ENCODE measurements around the gene KIF1A.
"Not testable (repeated sequence)": the region's sequence is repeated elsewhere in the genome, so short reads cannot be mapped to it uniquely, and the experiment has no call there.

The KIF1A gene

DNA sequence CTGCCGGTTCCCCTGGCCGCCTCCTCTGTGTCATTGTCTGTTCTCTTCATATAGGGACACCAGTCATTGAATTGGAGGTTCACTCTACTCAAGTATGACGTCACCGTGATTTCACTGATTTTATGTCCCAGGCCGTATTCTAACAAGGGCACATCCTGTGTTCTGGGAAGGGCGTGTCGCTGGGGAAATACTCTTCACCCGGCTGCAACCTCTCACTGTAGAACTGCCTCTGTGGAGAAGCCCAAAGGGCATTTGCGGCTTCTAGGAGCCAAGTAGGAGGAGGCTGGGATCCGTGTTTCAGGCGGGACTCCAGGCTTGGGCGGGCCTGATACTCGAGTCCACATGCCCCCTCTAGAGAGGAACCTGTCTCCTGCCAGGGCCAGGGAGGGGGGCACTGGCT is 123.5 kb downstream of the KIF1A start:
- DNase-seq: not testable (repeated sequence)

- DNase-seq: not testable (repeated sequence)
These were observed 124.4 kb downstream of the KIF1A start for GRCh38 chr2:240695593-240695992.

GRCh38 chr2:240694304-240694703 is 125.7 kb downstream of the KIF1A start:
- DNase-seq: not testable (repeated sequence)

DNA sequence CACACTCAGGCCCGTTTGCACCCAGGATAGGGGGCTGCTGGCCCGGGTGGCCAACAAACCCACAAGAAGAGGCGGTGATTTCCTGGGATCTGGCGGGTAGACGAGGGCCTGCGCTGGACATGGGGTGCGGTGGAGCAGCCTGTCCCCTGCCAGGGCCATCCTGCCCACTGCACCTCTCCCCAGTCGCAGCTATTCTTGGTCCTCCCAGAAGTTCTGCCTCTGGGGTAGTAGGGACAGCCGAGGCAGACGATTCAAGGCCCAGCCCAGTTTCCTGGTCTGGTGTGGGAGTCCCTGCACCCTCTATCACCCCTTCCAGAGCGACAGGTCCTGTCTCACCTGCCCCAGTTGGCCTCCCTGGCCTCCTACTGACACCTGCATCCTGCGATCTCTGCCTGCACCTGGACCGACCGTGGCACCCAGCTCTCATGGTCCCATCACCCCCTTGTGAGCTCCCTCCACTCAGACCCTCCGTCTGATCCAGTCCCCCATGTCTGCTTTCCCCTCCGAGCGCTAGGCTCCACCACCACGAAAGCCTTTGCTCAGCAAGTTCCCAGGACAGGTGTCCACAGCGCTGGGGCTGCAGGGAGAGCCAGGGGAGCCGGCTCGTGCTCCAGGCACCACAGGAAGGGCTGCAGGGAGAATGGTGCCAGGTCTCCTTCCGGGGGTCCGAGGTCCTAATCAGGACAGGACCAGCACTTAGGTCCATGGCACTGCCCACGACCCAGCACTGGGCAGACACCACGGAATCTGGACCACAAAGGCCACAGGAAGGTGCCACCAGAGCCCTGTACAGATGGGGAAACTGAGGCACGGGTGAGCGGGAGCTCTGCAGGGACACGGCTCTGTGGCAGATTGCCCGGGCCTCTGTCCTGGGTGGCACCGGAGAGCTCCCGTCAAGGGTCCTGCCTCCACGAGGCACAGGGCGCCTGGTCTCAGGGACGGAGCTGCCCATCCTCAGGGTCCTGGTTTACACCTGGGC is 127.1 kb downstream of the KIF1A start:
- DNase-seq: not testable (repeated sequence)

- not testable (repeated sequence) for DNase-seq
These were observed 128.2 kb downstream of the KIF1A start, which contains the start of gene AQP12A for GRCh38 chr2:240691631-240692420. Gene AQP12A (plus strand): TSS chr2:240691866. CDS start chr2:240691914, 48 bp downstream.

DNA sequence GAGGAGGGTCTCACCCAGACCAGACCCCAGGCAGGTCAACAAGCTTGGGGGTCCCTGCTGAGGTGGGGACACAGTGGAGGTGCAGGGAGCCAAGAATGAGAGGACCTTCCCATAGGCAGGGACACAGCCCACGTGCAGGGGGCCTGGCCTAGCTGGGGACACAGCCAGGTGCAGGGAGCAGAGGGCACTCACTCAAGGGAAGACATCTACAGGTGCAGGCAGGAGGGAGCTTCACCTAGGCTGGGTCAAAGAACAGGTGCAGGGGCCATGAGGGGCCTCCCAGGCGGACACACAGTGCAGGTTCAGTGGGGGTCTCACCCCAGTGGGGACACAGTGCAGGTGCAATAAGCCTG is 129.0 kb downstream of the KIF1A start:
- not testable (repeated sequence) for DNase-seq

DNA sequence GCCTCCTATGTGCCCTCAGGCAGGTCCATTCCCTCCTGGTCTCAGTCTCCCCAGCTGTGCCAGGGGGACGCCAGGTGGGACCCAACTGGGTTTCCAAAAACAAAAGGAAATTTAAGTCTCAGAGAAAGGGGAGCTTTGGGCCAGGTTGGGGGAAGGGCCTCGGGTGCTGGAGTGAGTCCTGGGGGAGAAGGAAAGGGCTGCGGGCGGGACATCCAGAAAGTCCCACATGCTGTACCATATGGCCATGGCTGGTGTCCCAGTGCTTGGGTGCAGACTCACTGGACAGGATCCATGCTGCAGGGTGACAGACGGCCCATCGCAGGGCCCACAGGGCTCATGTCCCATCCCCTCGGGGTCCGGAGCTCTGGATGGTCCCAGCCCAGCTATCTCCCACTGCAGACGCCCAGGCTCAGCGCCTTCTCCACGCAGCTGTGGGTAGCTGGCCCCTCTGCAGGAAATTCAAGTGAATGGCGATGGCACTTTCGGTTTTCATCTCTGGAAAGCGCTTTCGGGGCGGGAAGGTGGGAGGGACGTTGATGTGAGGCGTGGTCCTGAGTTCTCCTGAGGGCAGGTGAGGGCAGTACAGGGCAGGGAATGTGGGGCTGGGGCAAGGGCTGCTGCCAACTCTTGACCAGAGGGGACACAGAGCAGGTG is 129.5 kb downstream of the KIF1A start:
- DNase-seq: not testable (repeated sequence)

DNA sequence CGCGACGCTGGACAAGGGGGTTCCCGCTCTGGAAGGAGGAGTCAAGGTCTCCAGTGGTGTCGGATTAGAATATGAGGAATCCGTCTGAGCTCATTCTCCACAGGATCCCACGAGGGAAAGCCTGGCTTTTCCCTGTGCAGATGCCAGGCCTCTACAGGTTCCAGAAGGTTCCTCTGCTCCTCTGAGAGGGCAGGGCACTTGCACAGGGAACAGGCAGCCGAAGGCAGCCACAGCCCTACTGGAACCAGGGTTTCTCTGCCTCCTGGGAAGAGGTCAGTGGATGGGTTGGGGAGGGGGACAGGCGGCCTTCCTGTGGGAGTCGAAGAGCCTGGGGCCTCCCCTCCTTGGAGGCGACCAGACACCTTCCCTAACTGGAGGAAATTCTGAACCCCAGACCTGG is 130.0 kb downstream of the KIF1A start:
- DNase-seq: no peak

GRCh38 chr2:240688553-240688919 is 131.5 kb downstream of the KIF1A start:
- no peak for DNase-seq

DNA sequence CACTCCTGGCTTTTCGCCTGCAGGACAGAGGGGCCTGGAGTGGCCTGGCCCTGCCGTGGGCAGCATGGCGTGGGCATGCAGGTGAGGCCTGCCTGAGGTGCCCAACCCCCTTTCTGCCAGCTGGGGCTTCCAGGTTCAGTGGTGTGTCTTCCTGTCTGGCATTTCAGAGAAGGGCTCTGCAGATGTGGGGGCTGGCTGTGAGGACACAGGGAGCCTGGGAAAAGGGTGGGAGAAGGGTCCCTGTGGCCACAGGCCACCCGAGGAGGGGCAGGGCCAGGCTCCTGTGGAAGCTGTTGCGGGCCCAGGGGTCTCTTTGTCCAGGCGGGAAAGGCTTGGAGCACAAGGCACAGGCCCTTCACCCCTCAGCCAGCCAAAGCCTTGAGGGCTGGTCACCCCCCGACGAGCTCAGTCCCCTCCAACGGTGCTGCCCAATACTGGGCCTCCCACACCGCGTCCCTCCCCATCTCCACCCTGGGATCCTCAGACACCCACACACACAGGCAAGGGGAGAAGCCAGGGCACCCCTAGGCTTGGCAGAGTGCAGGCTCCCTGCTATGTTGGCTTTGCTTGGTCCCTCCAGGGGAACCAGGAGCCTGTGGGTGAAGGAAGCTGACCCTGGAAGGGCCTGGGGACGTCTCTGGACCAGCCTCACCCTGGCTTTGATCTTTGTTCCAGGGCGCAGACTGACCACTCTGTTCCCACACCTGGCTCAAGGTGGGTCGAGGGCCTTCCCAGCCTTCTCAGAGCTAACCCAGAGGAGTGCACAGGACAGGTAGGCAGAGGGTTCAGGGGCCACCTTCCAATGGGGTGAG is 132.1 kb downstream of the KIF1A start:
- no peak for DNase-seq

DNA sequence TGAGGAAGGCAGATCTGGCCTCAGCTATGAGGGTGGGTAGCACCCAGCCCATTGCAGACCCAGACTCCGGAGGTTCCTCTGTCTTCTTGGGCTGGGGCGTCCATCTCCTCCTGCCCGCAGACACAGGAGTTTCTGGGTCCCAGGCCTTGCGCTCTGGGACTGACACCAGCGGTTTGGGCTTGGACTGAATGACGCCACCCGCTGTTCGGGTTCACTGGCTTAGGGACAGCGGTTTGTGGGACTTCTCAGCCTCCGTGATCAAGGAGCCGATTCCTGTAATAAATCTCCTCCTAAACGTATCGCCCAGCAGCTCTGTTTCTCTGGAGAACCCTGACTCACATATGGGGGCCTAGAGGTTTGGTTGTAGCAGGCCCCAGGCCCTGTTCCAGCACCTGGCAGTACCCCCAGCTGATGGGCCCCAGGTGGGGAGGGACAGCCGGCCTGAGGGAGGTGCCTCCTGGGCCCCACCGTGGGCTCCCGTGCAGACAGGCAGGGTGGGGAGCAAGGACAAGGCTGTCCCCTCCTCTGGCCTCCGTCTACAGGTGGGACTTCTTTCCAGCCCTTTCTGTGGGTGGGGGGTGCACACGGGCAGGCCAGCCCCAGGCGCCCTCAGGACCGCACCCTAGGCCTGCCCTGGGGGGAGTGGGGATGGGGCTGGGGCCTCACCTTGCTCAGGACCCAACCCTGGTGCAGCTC is 132.8 kb downstream of the KIF1A start:
- DNase-seq: no peak

GRCh38 chr2:240686460-240686859 is 133.6 kb downstream of the KIF1A start:
- no peak for DNase-seq

DNA sequence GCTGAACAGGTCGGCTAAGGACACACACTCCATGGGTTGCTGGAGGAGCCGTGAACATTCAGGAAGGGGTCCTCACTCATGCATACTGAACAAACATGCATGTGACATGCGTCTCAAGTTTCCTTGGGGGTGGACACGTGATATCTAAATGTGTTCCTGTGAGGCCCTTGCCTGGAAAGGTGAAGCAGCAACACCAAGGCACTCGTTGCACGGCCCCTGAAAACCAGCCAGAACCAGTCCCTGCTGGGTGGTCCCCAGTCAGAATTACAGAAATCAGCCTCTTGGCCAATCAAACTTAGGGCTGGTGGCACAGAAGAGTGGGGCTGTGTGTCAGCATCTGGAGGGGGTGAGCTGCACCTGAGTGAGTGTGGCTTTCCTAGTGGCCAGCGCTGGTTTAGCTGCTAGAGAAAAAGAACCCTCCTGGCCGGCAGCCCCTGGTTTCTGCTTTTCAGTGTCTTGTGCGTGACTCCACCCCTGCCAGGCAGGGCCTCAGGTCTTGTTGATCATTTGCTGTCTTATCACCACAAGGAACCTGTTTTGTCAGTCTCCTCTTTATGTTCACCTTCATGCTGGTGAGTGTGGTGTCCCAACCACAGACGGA is 134.1 kb downstream of the KIF1A start:
- no peak for DNase-seq

- DNase-seq: not testable (repeated sequence)
These were observed 135.9 kb downstream of the KIF1A start for GRCh38 chr2:240683980-240684728.

DNA sequence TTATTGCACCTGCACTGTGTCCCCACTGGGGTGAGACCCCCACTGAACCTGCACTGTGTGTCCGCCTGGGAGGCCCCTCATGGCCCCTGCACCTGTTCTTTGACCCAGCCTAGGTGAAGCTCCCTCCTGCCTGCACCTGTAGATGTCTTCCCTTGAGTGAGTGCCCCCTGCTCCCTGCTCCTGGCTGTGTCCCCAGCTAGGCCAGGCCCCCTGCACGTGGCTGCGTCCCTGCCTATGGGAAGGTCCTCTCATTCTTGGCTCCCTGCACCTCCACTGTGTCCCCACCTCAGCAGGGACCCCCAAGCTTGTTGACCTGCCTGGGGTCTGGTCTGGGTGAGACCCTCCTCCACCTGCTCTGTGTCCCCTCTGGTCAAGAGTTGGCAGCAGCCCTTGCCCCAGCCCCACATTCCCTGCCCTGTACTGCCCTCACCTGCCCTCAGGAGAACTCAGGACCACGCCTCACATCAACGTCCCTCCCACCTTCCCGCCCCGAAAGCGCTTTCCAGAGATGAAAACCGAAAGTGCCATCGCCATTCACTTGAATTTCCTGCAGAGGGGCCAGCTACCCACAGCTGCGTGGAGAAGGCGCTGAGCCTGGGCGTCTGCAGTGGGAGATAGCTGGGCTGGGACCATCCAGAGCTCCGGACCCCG is 136.6 kb downstream of the KIF1A start:
- not testable (repeated sequence) for DNase-seq

DNA sequence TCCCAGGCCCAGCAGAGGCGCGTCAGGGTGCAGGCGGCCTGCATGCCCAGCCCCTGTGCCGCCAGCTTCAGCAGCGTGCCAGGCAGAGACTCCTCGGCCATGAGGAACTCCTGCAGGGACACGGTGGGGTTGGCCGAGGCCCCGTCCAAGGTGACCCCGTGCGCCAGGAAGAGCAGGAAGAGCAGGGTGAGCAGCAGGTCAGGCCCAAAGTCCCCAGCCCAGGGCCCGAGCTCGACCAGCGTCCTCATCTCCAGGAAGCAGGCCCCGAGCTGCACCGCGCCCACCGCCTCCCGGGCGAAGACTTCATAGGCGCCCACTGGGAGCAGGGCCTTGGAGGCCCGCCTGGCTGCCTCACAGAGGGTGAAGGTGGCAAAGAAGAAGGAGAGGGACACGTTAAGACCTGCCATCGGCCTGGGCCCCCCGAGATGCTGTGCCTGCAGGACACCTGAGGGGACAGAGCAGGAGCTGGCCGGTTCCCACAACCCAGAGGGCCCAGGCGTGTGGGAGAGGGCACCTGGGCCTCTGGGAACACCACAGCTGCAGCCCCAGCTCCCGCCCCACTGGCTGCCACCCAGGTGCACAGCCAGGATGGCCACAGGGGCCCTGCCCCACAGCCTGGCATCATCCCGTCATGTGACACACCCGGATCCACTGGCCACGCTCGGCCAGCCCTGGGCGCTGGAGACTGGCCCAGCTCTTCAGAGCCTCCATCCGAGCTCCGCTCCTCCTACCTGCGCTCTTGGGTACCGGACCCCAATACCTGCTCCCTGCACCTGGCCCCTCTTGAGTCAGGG is 137.4 kb downstream of the KIF1A start, which contains the start of gene AQP12B:
Gene AQP12B, minus strand, starts transcription at position 455 of the 794 bp plus-strand sequence. Its CDS starts 48 bp downstream, at position 407.
- DNase-seq: not testable (repeated sequence)

DNA sequence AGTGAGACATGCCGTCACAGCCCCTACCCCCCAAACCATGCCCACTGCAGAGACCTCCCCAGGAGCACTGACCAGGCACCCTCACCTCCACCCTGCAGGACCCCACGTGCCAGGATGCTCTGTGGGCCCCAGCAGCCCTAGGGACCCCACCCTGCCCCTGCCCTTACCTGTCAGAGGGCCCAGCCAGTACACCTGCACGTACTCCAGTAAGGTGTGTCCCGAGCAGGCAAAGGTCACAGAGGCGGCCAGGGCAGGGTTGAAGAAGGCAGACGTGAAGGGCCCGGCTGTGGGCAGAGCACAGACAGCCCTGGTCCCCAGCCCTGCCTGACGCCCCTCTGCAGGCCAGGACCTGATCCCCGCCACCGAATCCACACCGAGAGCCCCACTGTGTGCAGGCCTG is 139.8 kb downstream of the KIF1A start:
- not testable (repeated sequence) for DNase-seq

DNA sequence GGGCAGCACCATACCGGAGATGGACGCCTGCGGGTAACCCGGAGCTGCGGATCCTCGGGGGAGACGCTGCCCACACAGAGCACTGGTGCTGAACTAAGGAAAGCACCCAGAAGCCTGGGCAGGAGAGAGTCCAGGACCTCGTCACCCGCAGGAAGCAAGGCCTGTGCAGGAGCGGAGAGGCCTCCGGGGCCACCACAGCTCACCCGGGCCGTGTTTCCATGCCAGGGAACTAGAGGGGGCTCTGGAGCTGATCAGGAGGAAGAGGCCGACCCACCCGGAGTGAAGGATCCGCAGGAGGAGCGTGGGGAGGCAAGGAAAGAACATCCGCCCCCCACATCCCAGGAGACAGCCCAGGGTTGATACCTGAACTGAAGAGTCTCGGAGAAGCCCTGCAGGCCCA is 141.1 kb downstream of the KIF1A start:
- not testable (repeated sequence) for DNase-seq

DNA sequence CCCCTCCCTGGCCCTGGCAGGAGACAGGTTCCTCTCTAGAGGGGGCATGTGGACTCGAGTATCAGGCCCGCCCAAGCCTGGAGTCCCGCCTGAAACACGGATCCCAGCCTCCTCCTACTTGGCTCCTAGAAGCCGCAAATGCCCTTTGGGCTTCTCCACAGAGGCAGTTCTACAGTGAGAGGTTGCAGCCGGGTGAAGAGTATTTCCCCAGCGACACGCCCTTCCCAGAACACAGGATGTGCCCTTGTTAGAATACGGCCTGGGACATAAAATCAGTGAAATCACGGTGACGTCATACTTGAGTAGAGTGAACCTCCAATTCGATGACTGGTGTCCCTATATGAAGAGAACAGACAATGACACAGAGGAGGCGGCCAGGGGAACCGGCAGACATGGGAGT is 142.0 kb downstream of the KIF1A start:
- DNase-seq: not testable (repeated sequence)

All from activated CD4-positive, CD25-positive, alpha-beta regulatory T cell (primary cell).